HepG2 (cell line): ENCODE results near the gene ETV6.

Source experiments
- ADNP ChIP-seq: sonication (generic); formaldehyde crosslinking; IDR thresholded peaks from 2 replicates; pipeline ENCODE4 v1.4.0; 2020; ENCODE audit warnings: missing genetic modification reagents
- E2F5 ChIP-seq: sonication (generic); formaldehyde crosslinking; conservative IDR thresholded peaks from 2 replicates; pipeline ENCODE4 v1.4.0; 2020; ENCODE audit warnings: missing genetic modification reagents
- HINFP ChIP-seq: sonication (generic); formaldehyde crosslinking; IDR thresholded peaks from 2 replicates; pipeline ENCODE4 v1.4.0; 2020; ENCODE audit warnings: low read depth, mild to moderate bottlenecking, missing genetic modification reagents
- HIVEP1 ChIP-seq: sonication (generic); formaldehyde crosslinking; IDR thresholded peaks from 2 replicates; pipeline ENCODE4 v1.4.0; 2020; ENCODE audit warnings: mild to moderate bottlenecking, missing genetic modification reagents
- PAWR ChIP-seq: sonication (generic); formaldehyde crosslinking; IDR thresholded peaks from 2 replicates; pipeline ENCODE4 v1.4.0; 2020; ENCODE audit warnings: missing genetic modification reagents, mild to moderate bottlenecking, borderline replicate concordance
- POLR2A ChIP-seq, 2 experiments: IDR thresholded peaks; 2 replicates each; pipeline ENCODE4 v1.6.1; 2011; ENCODE audit warnings: low read depth in 2 of 2, low read length in 2 of 2, mild to moderate bottlenecking in 1 of 2, moderate library complexity in 1 of 2; ENCODE audit not compliant: insufficient read depth in 1 of 2
- POLR2AphosphoS5 ChIP-seq: IDR thresholded peaks from 2 replicates; pipeline ENCODE4 v1.6.1; 2012; ENCODE audit warnings: low read depth, low read length
- PRPF4 ChIP-seq: fragments of 200-400 bp; formaldehyde crosslinking; IDR thresholded peaks from 2 replicates; pipeline ENCODE4 v1.6.1; 2016; ENCODE audit warnings: low read length, low read depth; ENCODE audit not compliant: poor library complexity, severe bottlenecking
- ZBTB26 ChIP-seq: IDR thresholded peaks from 2 replicates; pipeline ENCODE4 v1.6.1; 2016; ENCODE audit warnings: missing compliant biosample characterization, missing genetic modification reagents, borderline replicate concordance
- ZBTB3 ChIP-seq: sonication (generic); formaldehyde crosslinking; IDR thresholded peaks from 2 replicates; pipeline ENCODE4 v1.4.0; 2020; ENCODE audit warnings: low read depth, mild to moderate bottlenecking, moderate library complexity, missing genetic modification reagents, borderline replicate concordance
- ZBTB43 ChIP-seq: sonication (generic); formaldehyde crosslinking; conservative IDR thresholded peaks from 2 replicates; pipeline ENCODE4 v1.4.0; 2020; ENCODE audit warnings: missing genetic modification reagents
- ZFX ChIP-seq: sonication (generic); formaldehyde crosslinking; IDR thresholded peaks from 2 replicates; pipeline ENCODE4 v1.4.0; 2020; ENCODE audit warnings: mild to moderate bottlenecking, low read depth, missing genetic modification reagents, moderate library complexity

- TF ChIP-seq POLR2A (IDR thresholded peaks at IDR 0.05; ENCODE audit: insufficient read depth in 1 of 2, low read depth in 2 of 2, low read length in 2 of 2) = no peak
- no peak for TF ChIP-seq E2F5 (CRISPR knock-in tag)
- TF ChIP-seq PAWR (CRISPR knock-in tag) = no peak
- TF ChIP-seq ZFX (CRISPR knock-in tag) = no peak
- no peak for TF ChIP-seq ADNP (CRISPR knock-in tag)
- TF ChIP-seq PRPF4 = no peak
- TF ChIP-seq HIVEP1 (CRISPR knock-in tag) = no peak
- no peak for TF ChIP-seq ZBTB43 (CRISPR knock-in tag)
- TF ChIP-seq ZBTB3 (CRISPR knock-in tag) = no peak
- no peak for TF ChIP-seq POLR2AphosphoS5
- TF ChIP-seq HINFP (CRISPR knock-in tag) = no peak
- no peak for TF ChIP-seq ZBTB26
Observed at GRCh38 chr12:11877869-11878780, 228.7 kb downstream of the ETV6 start.
